Measurements from ENCODE around the gene BRPF3.

BRPF3 gene

DNA sequence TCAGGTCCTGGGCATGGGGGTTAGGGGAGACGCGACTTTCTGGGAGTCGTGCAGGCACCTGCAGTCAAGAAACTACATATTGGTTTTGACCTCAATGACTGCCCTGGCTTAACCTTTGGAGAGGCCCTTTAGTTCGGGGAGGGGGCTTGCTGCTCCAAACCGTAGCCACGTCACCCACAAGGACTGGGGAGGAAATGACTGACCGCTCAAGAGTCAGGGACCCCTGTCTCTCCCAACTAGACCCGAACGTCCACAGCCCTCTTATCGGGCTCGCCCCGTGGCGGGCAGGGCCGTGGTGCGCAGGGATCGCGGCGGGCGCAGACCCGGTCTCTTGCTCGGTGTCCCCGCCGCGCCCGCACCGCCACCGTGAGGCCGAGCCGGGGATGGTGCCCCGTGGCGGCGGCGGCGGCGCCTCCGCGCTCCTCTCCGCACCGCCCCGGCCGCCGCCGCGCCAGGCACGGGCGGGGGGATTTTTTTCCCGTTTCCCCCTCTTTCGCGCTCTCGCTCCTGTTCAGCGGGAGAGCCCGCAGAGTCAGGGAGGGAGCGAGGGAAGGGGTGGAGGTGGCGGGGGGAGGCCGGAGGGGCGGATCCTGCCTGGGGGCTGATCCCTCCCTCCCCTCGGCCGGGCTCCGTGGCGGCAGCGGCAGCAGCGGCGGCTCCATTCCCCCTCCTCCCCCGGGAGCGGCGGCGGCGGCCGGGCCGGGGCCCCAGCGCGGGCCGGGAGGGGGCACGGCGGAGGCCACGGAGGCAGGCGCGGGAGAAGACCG is at the start of gene BRPF3:
TSS of gene BRPF3 (plus strand) at position 632 of the 767 bp plus-strand sequence. CDS start 3,579 bp downstream, outside the sequence.
- DNase-seq (ENCODE audit: low read depth in 2 of 3, low spot score in 2 of 3), result peak; percentile 41 to 65 (median 61)

DNA sequence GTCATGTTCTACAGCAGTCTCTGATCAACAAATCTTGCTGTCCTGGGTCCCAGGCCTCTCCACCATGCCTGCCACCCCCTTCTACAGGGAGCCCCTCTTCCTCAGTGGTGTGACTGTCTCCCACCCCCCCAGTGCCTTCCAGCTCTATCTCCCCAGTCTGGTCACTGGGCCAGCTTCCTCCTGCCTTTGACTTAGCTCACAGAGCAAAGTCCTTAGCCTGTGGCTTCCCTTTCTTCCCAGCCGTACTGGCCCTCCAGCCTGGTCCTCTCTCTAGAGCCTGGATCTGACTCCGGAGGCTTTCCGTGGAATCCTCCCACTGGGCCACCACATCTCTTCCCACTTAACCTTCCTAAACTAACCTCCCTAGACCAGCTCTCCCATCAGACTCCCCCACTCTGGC is 49.2 kb upstream of the BRPF3 start:
- DNase-seq (ENCODE audit: low read depth in 2 of 3, low spot score in 2 of 3), result no peak

DNA sequence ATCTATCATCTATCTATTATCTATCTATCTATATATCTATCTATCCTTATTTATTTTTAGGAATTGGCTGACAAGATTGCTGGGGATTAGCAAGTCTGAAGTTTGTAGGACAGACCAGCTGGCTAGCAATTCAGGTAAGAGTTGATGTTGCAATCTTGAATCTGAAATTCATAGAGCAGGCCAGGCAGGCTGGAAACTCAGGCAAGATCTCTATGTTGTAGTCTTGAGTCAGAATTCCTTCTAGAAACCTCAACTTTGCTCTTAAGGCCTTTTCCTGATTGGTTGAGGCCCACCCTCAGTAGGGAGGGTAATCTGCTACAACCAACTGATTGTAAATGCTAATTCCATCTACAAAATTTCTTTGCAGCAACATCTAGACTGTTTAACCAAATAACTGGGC is 47.1 kb upstream of the BRPF3 start:
- DNase-seq (ENCODE audit: low read depth in 2 of 3, low spot score in 2 of 3), result no peak

DNA sequence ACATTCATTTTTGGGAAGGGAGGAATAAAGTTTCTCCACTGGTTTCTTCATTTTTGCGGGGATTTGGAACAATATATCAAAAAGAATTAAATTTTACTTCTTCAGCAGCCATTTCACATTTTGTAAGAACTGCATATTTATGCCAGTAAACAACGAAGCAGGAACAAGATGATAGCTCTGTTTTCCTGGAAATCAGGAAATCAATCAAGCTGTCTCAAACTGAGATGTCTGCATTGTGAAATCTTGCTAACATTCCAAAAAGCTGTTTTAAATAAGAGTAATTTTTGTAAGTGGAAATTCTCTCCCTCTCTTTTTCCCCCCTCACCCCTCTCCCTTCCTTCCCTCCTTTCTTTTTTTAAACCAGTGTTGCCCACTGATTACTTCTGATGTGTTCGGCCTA is 46.3 kb upstream of the BRPF3 start:
- no peak for DNase-seq (ENCODE audit: low read depth in 2 of 3, low spot score in 2 of 3)

DNA sequence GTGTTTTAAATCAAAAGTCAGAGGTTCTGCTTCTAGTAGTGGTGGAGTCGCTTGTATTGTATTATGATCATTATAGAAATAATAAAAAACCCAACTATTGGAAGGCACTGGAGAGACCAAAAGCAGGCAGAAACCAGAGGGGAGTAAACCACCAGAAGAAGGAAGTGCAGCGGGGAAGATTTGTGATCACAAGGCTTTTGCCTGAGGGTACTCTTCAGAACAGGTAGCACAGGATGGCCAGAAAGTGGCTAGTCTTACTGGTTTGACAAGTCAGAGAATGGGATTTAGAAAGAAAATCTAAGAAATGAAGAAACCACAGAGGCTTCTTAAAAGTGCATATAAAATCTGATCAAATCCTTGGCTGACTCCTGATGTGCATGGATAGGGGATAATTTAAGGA is 42.3 kb upstream of the BRPF3 start:
- DNase-seq (ENCODE audit: low read depth in 2 of 3, low spot score in 2 of 3), result no peak

DNA sequence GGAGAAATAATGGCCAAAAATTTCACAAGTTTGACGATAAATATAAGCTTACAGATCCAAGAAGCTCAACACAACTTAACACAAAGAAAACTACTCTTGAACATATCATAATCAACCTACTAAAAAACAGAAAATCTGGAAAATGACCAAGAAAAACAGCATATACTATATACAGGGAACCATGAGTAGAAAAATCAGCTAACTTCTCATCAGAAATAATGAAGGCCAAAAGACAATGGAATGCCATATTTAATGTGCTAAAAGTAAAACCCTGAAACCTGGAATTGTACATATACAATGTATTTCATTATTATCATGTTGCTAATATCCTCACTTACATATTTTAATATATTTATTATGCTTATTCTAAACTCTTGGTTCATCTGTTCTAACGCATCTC is 40.9 kb upstream of the BRPF3 start:
- no peak for DNase-seq (ENCODE audit: low read depth in 2 of 3, low spot score in 2 of 3)

DNA sequence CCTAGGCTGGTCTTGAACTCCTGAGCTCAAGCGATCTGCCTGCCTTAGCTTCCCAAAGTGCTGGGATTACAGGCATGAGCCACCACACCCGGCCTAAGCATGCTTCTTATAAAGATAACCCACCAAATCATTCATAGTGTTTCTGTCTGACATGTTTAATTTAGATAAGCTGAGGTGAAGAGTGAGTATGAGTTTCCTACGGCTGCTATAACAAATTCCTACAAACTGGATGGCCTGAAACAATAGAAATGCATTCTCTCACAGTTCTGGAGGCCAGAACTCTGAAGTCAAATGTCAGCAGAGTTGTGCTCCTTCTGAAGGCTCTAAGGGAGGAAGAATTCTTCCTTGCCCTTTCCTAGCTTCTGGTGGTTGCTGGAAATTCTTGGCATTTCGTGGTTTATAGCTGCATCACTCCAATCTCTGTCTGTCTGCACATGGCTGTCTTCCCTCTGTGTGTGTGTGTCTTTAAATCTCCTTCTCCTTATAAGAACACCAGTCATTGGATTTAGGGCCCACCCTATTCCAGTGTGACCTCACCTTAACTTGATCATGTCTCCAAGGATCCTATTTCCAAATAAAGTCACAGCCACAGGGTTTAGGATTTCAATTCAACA is 36.3 kb upstream of the BRPF3 start:
- DNase-seq (ENCODE audit: low read depth in 2 of 3, low spot score in 2 of 3), result no peak

DNA sequence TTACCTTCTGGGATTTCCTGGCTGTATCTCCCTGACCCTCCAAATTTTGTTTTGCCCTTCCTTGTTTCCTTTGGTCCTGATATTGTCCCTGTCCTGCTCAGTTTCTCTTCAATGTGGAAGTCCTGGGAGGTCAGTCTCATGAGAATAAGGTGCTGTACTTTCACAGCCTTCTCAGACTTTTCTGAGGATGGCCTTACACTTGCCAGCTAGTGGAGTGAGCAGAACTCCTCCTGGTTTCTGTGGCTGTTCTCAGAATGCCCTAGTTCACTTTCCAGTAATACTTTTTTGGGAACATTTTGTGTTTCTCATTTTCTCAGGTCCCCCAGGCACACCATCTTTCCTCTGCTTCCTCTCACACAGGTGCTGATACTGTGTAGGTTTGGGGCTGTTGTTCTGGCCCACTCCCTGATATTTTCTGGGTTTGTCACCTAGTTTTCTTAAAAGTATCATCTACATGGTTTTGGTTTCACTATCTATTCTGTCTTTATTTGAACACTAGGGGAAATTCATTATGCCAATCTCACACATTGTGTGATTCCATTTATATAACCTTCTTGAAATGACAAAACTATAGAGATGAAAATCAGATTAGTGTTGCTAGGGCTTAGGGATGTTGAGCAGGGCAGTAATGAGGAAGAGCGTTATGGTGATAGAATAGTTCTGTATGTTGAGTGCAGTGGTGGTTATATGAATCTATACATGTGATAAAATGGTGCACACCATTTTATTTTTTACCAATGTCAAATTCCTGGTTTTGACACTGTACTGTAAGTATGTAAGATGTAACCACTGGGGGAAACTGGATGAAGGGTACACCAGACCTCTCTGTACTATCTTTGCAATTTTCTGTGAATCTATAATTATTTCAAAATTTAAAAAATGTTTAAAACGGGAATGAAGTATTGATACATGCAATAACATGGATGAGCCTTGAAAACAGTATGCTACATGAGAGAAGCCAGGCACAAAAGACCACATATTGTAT is 27.2 kb upstream of the BRPF3 start:
- no peak for DNase-seq (ENCODE audit: low read depth in 2 of 3, low spot score in 2 of 3)

DNA sequence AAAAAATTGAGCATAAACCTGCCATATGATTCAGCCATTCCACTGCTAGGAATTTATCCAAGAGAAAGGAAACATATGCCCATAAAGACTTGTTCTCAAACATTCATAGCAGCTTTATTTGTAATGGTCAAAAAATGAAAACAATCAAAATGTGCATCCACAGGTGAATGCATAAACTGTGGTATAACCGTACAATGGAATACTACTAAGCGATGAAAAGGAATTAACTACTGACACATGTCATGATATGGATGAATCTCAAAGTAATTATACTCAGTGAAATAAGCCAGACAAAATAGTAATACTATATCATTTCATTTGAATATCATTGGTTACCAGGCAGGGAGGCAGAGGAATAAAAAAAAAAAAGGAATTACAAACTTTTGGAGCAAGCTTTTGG is 25.8 kb upstream of the BRPF3 start:
- DNase-seq (ENCODE audit: low read depth in 2 of 3, low spot score in 2 of 3), result no peak

DNA sequence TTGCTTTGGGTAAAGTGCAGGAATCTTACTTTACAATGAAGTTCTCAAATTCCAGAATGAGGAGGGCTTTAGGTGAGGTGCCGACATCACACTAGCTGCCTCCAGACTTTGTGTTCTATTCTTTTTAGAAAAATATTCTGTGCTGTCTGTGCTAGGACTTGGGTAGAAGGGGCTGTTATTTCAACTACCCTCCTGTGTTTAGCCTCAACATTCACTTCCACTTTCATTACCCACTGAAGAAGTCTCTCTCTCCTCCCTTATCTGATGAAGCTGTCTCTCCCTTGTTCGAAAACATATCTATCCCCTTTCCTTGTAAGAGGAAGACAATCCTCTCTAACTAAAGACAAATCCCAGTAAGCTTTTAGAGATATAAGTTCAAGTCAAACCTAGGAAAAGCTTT is 25.0 kb upstream of the BRPF3 start:
- no peak for DNase-seq (ENCODE audit: low read depth in 2 of 3, low spot score in 2 of 3)

DNA sequence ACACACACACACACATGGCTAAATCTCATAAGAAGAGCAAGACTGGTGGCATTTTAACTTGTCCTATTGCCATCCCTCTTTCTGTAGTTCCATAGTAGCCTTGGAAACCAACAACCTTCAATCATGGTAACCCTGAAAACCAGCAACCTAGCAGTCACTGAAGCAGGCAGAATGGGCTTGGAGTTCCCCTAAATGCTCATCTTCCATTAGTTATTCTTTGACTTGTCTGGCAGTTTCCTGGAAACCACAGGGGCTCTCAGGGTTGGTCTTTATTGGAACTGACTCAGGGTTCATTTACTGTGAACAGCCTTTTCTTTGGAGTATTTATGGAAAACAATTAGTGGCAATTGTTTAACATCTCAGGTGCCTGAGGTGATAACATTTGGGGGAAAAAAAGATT is 19.4 kb upstream of the BRPF3 start:
- no peak for DNase-seq (ENCODE audit: low read depth in 2 of 3, low spot score in 2 of 3)

DNA sequence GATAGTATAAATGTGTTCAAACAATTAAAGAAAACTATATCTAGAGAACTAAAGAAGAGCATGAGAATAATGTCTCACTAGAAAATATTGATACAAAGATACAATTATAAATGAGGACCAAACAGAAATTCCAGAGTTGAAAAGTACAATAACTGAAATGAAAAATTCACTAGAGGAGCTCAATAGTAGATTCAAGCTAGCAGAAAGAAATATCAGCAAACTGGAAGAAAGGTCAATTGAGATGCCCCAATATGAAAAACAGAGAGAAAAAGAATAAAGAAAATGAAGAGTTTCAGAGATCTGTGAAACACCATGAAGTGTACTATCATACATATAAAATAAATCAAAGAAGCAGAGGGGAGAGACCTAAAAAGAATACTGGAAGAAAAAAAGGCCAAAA is 18.0 kb upstream of the BRPF3 start:
- no peak for DNase-seq (ENCODE audit: low read depth in 2 of 3, low spot score in 2 of 3)

DNA sequence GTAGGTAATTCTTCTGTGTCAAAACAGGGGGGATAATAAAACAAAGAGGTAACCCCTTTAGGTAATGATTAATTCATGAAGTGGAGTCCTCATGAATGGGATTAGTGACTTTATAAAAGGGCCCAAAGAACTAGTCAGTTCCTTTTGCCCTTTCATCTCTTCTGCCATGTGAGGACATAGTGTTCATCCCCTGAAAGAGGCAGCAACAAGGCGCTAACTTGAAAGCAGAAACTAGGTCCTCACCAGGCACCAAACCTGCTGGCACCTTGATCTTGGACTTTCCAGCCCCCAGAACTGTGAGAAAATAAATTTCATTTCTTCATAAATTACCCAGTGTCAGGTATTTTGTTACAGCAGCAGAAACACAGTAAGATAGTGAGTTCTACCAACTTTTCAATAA is 16.4 kb upstream of the BRPF3 start:
- DNase-seq (ENCODE audit: low read depth in 2 of 3, low spot score in 2 of 3), result no peak

DNA sequence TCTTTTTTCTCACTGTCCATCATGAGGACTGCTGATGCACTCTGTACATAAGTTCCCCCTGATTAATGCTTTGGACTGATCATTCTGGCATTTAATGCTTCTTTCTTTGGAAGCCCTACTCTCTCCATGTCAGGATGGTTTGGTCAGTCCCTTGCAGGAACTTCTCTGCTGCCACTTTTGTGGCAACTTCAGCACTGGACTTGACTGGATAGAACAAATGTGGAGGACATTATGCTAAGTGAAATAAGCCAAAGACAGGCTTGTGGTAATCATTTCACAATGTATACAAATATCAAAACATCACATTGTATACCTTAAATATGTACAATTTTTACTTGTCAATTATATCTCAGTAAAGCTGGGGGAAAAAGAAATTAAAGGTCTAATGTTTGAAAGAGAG is 12.2 kb upstream of the BRPF3 start:
- no peak for DNase-seq (ENCODE audit: low read depth in 2 of 3, low spot score in 2 of 3)

DNA sequence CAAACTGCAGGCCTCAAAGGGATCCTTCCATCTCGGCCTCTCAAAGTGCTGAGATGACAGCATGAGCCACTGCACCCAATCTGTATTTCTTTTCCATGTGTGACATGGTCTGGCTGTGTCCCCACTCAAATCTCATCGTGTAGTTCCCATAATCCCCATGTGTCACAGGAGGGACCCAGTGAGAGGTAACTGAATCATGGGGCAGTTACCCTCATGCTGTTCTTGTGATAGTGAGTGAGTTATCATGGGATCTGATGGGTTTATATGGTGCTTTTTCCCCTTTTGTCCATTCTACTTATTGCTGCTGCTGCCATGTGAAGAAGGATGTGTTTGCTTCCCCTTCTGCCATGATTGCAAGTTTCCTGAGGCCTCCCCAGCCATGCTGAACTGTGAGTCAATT is 10.3 kb upstream of the BRPF3 start:
- DNase-seq (ENCODE audit: low read depth in 2 of 3, low spot score in 2 of 3), result no peak

DNA sequence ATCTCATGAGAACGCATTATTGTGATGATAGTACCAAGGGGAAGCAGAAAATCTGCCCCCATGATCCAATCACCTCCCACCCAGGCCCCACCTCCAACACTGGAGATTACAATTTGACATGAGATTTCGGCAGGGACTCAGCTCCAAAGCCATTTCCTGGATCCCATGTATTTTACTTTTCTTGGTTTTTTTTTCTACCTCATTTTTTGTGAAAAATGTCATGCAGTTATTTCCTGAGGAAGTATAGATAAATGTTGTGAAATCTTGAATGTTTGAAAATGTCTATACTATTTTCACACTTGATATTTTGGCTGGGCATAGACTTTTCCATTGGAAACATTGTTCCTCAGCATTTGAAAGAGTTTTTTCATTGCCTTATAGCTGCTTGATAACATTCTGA is 9.1 kb upstream of the BRPF3 start:
- DNase-seq (ENCODE audit: low read depth in 2 of 3, low spot score in 2 of 3), result no peak

DNA sequence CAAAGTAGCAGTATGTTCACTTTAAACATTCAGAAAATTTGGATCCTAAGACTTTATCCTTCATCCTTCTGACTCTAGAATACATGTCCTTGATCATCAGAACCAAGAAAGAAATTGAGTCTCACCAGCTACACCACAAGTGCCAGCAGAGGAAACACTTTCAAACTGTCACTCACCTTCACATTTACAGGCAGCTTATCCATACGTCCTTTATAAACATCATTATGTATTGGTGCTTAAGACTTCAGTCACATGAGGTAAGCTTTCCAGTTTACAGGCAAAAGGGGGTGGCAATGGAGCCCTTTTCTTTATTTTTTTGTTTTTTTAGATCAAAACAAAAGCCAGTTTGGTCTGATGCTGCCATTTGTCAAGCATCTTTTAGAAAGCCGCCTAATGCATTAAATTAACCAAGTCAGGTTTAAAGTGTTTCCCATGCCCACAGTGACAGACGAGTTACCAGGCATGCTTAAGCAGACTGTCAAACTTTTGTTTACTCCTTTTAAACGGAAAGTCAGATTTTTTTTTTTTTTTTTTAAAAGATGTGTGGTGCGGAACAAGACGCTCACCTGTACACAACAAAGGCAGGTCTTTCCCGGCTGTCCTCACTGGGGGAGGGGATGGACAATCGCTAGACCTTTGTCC is 952 bp upstream of the BRPF3 start:
- DNase-seq (ENCODE audit: low read depth in 2 of 3, low spot score in 2 of 3), result no peak

DNA sequence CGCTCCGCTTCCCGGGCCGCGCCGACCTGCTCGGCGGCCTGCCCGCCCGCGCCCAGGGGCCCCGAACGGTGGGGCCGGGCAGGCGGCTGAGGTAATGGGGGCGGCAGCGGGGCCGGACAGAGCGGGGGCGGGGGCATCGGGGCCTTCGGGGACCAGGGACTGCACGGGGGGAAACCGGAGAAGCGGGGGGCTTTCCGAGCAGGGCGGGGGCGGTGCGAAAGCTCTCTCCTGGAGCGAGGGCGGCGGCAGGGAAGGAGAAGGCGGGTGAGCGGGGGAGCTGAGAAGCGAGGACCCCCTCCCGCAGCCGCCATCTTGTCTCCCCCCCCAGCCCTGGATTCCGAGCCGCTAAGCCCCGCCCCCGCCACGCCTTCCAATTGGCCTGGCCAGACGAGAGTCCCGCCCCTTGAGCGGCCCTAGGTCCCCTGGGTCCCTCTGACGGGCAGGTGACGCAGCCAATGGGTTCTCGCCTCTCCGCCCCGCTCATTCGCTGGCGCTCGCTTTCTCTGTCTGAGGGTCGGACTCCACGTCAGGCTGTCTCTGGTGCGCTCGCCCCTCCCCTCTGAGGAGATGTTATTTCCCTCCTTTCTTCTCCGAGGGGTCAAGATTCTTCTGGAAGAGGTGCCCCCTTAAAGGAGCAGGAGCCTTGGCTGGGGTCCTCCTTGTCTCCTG is 470 bp downstream of the BRPF3 start:
- DNase-seq (ENCODE audit: low read depth in 2 of 3, low spot score in 2 of 3), result peak; percentile 98 to 100 (median 99)

DNA sequence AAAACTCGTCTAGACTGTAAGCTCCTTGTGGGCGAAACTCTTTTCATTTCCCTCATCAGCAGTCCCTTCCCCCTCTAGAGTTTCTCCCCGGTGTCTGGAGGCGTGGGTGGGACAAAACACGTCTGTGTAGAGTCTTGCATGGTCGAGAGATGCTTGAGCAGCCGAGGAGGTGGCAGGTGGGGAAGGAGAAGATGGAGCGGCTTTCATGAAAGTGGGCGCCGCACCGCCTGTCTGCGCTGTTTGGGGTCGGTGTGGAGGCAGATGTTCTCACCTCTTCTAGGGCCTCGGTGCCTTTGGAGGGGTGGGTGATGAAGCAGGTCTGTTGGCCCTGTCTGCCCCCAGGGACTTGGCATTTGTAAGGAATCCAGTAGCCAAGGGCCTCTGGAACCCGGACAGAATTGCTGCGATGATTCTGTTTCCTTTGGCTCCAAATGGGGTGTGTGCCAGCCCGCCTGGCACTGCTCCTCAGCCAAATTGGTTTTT is 1.2 kb downstream of the BRPF3 start:
- DNase-seq (ENCODE audit: low read depth in 2 of 3, low spot score in 2 of 3), result no peak

DNA sequence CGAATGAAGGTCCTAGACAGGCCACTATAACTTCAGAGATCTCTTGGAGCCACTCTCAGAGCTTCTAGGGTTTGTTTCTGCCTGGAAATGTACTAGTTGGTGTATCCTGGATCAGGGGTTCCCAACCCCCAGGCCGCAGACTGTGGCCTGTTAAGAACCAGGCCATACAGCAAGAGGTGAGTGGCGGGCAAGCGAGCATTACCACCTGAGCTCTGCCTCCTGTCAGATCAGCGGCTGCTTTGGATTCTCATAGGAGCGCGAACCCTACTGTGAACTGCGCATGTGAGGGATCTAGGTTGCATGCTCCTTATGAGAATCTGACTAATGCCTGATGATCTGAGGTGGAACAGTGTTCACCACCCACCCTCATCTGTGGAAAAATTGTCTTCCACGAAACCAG is 2.4 kb downstream of the BRPF3 start:
- DNase-seq (ENCODE audit: low read depth in 2 of 3, low spot score in 2 of 3), result no peak
